OCI-LY7 (cell line): ENCODE results near the gene IZUMO2.

ENCODE experiments used
- CTCF ChIP-seq: fragments of 200-600 bp; sonication (generic); conservative IDR thresholded peaks from 2 replicates; pipeline ENCODE4 v1.5.1; 2014; ENCODE audit warnings: mild to moderate bottlenecking, antibody characterized with exemption, low read length, moderate library complexity, mixed read lengths
- EZH2phosphoT487 ChIP-seq: fragments of 200-600 bp; sonication (generic); IDR thresholded peaks from 2 replicates; pipeline ENCODE4 v1.6.1; 2018; ENCODE audit warnings: low read depth, borderline replicate concordance, mild to moderate bottlenecking, mixed run types, antibody characterized with exemption, low read length, moderate library complexity, mixed read lengths

DNA sequence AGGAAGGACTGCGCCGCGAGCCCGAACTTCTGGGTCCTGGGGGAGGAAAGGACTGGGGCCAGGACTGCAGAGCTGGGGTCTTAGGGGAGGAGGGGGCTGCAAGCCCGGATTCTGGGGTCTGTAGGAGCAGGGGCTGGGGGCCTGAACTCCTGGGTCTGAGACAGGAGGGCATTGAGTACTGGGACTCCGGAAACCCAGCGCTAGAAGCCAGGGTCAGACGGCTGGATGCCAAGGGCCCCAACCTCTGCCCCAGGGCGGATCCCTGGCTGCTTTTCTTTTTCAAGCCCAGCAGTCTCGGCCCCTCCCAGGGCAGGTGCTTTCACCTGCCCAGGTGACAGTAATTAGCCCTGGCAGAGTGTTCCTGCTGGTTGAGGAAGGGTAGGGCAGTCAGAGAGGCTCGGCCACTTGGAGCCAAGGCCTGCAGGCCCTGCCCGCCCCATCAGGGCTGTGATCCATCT, 42.6 kb upstream of the IZUMO2 start:
- TF ChIP-seq CTCF (no peak), EZH2phosphoT487 (no peak)
